ENCODE measurements around the gene KCNIP2.

KCNIP2 gene

DNA sequence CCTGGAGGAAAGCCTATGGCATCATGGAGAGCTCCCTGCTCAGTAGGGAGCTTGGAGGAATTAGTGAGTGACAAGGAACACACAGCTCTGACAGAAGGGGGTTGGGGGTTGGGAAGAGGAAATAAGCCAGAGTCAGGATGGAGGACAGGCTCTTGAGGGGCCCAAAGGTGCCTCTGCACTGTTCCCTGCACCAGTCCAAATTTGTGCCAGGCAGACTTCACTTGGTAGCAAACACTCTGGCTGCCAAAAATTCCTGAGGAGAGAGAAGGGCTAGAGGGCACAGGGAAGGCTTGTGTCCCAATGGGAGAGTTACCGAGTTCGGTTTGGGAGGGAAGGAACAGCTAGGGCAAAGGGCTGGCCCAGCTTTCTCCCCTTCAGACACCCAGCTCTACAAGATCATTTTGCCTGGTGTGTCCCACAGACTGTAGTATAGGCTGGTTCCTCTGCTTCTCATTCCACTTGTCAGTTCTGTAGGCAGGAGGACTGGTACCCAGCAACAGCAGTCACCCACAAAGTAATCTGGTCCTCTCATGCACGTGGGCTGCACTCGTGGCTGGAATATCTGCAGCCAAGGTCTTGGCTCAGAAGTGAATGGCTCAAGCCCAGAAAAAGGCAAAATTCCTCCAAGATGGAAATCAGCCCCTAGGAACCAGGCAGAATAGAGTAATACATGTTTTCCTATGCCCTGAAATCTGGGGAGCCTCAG is 8.0 kb upstream of the KCNIP2 start:
- FAIRE-seq, result no peak

DNA sequence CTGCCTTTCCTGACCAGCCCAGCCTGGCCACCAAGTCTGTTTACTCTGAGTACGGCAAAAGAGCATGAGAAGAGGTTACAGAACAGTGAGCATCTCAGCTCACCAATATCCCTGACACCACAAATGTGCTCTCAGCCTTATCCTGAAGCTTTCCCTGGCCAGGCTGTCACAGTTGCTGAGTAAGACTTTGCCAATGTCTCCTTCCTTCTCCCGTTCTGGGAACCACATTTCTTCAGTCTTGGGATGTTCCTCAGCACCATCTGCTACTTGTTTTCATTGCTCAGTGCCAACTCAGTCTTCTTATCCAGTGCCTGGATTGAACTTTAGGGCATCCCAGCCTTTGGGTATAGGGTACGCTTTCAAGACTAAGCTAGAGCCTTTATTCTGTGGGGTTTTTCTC is 7.1 kb upstream of the KCNIP2 start:
- no peak for FAIRE-seq

DNA sequence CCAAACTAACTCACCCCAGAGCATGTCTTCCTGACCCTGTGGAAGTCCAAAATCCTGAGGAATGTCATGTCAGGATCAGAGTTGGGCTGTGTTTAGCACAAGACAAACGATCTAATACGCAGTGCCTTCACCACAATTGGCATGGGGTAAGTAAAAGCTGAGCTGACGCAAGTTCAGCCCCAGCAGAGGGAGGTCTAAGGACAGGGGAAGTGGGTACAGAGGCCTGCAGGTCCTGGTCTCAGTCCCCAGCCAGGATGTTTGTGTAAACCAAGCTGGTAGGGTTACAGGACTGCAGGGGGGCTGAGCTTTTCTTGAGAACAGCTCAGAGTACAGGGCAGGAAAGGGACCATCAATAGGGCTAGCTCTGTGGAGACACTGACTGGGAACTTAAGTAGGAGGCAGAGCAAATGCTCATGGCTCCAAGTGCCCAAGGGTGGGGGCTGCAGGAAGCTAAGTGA is 5.3 kb upstream of the KCNIP2 start:
- no peak for FAIRE-seq

DNA sequence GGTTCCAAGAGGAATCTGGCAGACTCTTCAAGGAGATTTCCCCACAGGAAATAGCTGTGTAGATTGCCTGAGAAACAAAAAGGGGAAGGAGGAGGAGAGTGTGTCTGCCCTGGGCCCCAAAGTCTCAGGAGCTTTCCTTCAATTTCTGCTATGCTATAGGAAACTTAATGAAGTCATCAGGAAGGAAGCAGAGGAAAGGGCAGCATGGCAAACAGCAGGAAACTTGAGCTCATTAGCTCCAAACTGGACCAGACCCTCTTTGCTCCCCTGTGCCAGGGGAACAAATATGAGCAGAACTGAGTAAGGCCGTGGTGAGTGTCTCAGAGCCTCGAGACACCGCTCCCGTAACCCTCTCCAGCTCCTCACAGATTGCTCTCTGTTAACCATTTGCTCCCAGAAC is 4.8 kb upstream of the KCNIP2 start:
- FAIRE-seq, result no peak

DNA sequence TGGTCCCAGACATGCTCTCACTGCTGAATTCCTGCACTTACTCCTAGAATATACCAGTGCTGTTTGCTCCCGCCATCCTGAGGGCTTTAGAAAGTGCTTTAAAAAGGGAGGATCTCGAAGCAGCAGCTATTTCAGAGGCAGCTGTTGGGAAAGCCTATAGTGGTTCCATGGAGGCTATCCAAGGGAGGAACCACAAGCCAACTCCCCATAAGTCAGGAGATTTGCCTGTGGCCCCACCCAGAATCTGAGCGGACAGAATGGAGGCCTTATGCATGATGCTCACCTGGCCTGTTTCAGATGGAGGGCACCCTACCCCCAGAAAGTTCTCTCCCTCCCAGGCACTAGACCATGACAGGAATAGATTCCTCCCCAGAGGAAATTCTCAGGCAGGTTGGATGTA is 2.3 kb upstream of the KCNIP2 start:
- no peak for FAIRE-seq

- no peak for FAIRE-seq
Measured at GRCh38 chr10:101841826-101842225, 1.8 kb downstream of the KCNIP2 start.

DNA sequence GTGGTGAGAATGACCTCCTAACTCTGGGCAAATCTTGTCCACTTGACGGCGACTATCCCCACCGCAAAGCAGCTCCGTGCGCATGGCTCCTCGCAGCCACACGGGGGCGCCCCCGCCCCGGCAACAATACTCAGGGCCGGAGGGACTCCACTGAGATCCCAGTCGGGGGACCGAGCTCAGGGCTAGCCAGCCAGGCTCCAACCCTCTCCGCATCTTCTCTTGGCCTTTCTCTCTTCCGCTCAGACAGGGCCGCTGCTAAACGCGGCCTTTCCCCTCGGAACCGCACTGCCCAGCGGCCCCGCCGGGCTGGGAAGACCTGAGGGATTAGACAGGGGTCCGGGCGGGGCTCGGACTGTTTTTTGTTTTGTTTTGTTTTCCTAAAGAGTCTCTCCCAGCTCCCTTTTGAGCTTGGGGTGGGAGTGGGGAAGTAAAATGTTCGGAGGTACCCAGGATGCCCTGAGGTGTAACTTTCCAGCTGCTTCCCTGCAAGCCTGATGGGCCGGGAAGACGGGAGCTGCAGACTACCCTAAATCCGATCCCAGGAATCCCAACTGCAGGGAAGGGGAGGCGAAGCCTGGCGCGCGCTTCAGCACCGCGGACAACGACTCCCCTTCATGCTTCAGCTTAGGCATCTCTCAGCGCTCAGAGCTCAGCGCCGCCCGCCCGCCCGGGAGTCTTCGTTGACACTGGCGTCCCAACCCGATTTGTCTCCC is 2.7 kb downstream of the KCNIP2 start:
- FAIRE-seq, result no peak

- FAIRE-seq, result no peak
Measured at GRCh38 chr10:101840102-101840684, 3.4 kb downstream of the KCNIP2 start.

- FAIRE-seq, result no peak
Measured at GRCh38 chr10:101839416-101840063, 4.1 kb downstream of the KCNIP2 start.

DNA sequence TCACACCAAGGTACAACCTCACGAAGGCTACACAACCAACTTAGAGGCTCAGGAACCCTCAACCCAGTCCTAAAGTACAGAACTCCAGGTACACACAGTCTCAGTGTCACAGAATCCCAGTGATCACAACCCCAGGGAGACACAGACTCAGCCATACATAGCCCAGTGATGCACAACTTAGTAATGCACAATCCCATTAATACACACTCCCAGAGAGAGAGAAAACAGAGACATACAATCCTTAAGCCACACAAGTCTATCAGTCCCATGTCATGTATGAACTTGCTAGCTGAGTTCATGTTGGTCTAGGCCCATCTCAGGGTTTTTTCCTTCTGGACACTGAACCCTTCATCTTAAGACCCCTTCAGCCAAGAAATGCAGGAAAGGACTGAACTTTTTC is 4.6 kb downstream of the KCNIP2 start:
- no peak for FAIRE-seq

GRCh38 chr10:101838416-101838970 is 5.1 kb downstream of the KCNIP2 start:
- no peak for FAIRE-seq

DNA sequence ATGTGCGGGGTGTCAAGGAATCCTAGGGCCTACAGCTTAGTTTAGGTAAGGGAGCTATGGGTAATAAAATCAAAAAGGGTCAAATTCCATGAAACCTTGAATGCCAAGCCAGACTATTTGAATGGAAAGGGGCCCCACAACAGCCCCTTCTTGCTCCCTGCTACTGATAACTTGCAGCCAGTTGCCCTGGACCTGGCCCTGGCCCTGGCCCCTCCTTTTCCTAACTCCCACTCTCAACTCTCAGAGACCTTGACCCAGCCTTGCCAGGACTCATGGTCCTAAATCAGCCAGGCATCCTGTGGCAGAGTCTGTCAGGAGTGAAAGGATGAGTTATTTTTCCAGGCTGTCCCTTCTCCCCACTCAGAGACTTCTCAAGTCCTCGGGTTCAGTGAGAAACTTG is 5.9 kb downstream of the KCNIP2 start:
- FAIRE-seq, result no peak

DNA sequence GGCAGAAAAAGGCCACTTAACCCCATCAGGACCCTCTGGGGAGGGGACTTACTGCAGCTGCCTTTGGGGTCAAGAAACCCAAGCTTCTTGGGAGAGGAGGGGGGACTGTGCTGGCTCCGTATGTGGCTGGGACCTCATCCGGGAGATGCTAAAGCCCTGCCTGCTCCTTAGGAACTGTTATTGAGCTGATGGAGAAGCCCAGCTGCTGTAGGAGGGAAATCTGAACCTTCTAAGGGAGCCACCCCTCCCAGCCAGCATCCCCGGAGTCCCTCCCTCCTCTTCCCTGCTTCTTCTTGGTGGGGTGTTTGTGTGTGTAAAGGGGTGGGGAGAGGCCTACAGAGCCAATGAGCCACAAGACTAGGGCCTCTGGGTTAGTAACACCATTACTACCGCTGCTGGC is 8.2 kb downstream of the KCNIP2 start:
- FAIRE-seq, result no peak

GRCh38 chr10:101834341-101834740 is 9.3 kb downstream of the KCNIP2 start:
- FAIRE-seq, result no peak

GRCh38 chr10:101833466-101833865 is 10.1 kb downstream of the KCNIP2 start:
- no peak for FAIRE-seq

DNA sequence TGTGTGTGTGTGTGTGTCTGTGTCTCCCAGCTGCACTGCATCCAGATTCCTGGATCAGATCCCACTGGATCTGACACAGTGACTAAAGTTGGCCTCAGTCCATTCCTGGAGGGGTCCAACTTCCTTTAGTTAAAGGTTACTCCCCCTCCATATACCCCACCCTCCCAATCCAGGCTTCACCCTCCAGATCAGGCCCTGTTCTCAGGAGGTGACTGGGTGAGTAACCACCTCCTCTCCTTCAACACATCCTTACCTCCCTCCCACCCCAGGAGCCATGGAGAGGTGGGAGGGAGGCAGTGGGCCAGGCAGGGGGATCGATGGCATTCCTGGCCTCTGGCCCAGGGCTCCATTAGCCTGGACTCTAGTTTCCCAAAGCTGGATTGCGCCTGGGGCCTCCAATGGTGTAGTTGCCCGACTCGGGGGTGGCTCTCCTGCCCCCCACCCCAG is 11.3 kb downstream of the KCNIP2 start:
- FAIRE-seq, result no peak

DNA sequence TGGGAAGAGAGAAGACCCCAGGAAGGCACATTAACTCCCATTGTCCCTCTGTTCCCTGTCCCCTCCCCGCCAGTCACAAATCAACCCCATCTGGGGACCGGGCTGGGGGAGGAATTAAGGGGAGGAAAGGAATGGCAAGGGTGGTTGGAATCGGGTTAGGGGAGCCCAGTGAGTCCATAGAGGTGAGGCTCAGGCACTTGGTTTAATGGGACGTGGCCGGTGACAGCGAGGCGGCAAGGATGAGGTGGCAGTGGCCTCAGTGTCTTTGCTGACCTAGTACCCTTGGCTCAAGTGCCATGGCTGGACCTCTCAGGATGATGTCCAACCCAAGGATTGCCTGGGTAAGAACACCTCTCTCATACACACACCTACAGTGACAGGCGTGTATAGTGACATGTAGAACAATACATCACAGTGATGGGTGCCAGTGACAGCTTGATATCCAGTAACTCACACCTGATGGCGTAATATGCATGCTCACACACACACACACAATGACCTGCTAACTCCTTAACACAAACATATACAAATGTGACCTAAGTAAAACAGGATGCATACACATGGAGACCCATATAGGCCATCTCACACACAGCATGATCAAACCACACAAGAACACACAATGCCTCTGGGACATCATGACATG is 12.3 kb downstream of the KCNIP2 start:
- FAIRE-seq, result no peak

- FAIRE-seq, result no peak
Measured at GRCh38 chr10:101830322-101831168, 13.1 kb downstream of the KCNIP2 start.

DNA sequence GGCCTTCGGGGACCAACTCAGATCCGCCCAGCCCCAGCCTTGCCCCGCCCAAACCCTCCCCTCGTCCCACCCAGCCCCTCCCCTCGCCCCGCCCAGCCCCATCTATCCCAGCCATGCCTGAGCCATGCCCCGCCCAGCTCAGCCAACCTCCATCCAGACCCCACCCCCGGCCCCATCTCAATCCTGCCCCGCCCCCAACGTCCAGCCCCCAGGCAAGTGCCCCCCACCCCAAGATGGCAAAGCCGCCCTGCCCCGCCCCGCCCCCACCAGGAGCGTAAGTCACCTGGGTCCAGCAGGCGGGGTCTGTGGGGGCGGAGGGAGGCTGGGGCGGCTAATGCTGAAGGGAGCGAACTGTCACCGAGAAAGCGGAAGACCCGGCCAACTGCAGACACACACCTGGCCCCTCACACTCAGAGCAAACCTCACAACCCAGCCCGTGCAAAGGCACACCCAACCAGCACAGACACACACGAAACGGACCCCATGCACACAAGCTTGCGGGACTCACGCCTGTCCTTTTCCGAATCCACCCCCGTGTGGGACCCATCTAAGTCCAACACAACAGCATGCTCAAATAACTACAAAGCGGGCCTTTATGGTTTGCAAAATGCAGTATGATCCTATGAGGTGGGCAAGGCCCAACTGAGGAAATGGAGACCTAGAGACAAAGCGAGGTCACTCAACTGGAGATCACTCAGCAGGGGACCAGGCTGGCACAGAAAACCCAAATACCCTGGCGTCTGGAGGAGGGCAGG is 13.9 kb downstream of the KCNIP2 start:
- FAIRE-seq, result no peak

GRCh38 chr10:101828766-101829551 is 14.6 kb downstream of the KCNIP2 start:
- FAIRE-seq, result no peak
